GM19328 (cell line): ENCODE data around the gene ESPN.
"Not testable (repeated sequence)": the region's sequence is repeated elsewhere in the genome, so short reads cannot be mapped to it uniquely, and the experiment has no call there.

Experiments
- ATAC-seq: cut with Tn5 transposase; IDR thresholded peaks from one replicate; pipeline ENCODE4 v1.9.1; 2021; ENCODE audit warnings: mild to moderate bottlenecking, moderate library complexity; ENCODE audit not compliant: unreplicated experiment

The ESPN gene

DNA sequence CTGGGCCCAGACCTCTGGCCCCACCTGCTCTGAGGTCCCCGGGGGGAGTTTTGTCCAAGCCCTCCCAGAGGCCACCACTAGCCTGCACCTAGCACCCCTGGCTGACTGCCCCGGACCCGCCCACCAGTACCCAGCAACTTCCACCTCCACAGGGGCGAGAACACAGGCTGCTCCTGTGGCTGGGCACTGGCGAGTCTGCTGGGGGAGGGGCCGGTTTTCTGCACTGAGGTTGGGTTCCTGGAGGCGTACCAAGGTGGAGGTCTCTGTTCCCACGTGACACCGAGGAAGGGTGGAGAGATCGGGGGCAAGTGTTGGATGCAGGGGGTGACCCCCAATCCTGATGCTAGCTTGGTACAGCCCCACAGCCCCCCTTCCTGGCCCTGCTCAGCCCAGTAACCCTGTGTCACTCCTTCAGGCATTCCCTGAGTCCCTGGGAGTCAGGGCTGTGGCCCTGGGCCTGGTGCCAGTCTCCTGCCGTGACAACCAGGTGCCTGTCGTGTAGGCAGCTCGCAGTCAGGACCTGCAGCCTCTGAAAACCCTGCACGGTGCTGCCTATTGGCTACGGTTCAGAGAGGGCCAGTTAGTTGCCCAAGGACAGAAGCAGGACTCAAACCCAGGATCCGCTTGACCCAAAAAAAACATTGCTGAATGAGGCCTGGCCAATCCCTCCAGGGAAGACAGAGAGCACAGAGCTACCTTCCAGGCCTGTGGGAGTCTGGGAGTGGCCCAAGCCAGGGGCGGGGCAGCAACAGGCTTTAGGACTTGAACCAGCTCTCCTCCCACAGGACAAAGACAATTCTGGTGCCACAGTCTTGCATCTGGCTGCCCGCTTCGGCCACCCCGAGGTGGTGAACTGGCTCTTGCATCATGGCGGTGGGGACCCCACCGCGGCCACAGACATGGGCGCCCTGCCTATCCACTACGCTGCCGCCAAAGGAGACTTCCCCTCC is 3.1 kb downstream of the ESPN start:
- ATAC-seq: no peak

DNA sequence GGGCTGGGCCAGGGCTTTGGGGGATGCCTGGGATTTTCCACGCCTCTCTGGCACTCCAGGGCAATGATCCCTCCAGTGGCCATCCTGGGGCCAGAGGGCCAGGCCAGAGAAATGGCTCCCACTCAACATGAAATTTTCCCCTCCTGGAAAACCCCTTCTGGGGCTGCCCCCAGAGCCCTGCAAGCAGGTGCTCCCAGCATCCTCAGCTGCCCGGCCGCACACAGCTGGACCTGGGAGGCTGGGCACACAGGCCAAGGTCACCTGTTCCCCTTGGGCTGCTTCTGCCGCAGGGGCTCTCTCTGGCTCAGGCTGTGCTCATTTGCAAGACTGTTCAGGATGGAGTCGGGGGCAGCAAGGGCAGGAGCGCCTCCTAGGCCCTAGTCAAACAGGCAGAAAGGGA is 3.9 kb downstream of the ESPN start:
- ATAC-seq: not testable (repeated sequence)

- ATAC-seq: not testable (repeated sequence)
These were observed 5.3 kb downstream of the ESPN start for GRCh38 chr1:6429660-6430411.

GRCh38 chr1:6431645-6432579 is 7.3 kb downstream of the ESPN start:
- ATAC-seq: not testable (repeated sequence)

- no peak for ATAC-seq
These were observed 9.6 kb downstream of the ESPN start for GRCh38 chr1:6434186-6434585.

- ATAC-seq: no peak
These were observed 10.6 kb downstream of the ESPN start for GRCh38 chr1:6435129-6435528.

- ATAC-seq: no peak
These were observed 11.0 kb downstream of the ESPN start for GRCh38 chr1:6435547-6435946.

- not testable (repeated sequence) for ATAC-seq
These were observed 11.7 kb downstream of the ESPN start for GRCh38 chr1:6436277-6436676.

GRCh38 chr1:6437012-6437700 is 12.6 kb downstream of the ESPN start:
- not testable (repeated sequence) for ATAC-seq

GRCh38 chr1:6438047-6438525 is 13.5 kb downstream of the ESPN start:
- ATAC-seq: no peak

DNA sequence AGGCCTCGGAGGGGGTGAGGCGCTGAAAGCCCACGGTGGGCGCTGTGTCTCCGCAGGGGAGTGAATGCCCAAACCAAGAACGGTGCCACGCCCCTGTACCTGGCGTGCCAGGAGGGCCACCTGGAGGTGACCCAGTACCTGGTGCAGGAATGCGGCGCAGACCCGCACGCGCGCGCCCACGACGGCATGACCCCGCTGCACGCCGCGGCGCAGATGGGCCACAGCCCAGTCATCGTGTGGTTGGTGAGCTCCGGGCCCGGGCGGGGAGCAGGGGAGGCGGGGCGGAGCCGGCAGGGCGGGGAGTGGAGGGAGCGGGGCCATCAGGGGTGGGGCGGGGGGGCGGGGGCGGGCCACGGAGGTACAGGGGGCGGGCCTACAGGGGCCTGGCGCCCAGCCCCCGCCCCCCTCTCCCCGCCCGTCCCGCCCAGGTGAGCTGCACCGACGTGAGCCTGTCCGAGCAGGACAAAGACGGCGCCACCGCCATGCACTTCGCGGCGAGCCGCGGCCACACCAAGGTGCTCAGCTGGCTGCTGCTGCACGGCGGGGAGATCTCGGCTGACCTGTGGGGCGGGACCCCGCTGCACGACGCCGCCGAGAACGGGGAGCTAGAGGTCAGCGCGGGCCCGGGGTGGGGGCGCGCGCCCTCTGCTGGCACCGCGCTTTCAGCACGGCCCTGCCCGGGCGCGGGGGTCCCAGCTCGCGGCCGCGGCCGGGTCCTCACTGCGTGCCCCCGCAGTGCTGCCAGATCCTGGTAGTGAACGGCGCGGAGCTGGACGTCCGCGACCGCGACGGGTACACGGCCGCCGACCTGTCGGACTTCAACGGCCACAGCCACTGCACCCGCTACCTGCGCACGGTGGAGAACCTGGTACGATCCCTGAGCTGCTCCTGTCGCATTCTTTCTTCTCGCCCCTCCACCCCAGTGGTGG is 15.9 kb downstream of the ESPN start:
- no peak for ATAC-seq

DNA sequence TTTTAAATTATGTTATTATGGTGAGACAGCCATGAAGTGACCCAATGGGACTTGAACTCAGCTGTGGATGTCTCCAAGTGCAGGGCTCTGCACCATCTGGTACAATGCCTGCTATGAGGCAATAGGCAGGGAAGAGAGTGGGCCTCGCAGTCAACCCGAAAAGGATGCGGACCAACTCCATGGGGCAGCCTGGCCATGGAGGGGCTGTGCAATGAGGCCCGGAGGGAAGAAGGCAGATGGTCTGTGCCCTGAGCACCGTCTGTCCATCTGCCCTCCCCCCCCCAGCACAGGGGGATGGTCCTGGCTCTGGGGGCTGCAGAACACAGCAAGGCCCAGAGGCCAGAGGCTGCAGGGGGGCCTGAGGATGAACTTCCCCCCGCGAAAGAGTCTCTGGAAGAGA is 17.0 kb downstream of the ESPN start:
- no peak for ATAC-seq

DNA sequence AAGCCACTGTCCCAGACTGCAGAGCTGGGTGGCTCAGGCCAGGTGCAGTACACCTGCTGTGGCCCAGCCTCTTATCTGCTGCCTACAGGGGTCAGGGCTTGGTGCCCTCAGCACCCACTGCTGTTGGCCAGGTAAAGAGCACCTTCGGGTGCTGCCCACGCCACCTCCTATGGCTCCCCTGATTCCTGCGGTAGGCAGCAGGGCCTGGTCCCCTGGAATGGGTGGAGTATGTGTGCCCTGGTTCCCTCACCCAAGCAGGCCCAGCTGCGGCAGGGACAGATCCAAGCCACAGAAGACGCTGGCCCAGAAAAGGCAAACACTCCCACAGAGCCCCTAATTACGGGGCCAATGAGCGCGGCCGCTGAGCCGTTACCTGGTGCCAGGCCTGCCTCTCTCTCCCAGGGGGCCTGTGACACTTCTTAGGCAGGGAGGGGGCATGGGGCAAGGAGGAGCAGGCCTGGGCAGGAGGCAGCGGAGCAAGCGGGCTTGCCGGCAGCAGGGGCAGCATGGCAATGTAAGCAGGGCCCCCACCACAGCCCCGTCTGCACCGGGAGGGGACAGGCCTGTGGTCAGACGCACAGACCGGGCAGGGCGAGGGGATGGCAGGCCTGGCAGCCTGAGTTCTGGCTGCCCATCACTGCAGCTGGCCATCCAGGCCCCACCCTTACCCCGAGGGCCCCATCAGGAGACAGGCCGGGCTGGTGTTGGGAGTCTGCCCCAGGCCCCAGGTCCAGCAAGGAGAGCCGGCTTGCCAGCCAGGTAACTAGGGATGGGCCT is 19.0 kb downstream of the ESPN start:
- no peak for ATAC-seq

DNA sequence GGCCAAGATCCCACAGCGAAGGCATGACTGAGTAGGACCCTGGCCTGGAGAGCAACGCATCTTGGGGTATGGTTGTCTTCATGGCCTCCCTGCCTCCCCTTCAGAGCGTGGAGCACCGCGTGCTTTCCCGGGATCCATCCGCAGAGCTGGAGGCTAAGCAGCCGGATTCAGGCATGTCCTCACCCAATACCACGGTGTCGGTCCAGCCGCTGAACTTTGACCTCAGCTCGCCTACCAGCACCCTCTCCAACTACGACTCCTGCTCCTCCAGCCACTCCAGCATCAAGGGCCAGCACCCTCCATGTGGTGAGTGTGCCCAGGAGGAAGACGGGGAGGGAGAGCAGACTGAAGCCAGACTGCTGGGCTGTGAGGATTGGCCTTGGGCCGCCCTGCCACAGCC is 19.8 kb downstream of the ESPN start:
- ATAC-seq: no peak

DNA sequence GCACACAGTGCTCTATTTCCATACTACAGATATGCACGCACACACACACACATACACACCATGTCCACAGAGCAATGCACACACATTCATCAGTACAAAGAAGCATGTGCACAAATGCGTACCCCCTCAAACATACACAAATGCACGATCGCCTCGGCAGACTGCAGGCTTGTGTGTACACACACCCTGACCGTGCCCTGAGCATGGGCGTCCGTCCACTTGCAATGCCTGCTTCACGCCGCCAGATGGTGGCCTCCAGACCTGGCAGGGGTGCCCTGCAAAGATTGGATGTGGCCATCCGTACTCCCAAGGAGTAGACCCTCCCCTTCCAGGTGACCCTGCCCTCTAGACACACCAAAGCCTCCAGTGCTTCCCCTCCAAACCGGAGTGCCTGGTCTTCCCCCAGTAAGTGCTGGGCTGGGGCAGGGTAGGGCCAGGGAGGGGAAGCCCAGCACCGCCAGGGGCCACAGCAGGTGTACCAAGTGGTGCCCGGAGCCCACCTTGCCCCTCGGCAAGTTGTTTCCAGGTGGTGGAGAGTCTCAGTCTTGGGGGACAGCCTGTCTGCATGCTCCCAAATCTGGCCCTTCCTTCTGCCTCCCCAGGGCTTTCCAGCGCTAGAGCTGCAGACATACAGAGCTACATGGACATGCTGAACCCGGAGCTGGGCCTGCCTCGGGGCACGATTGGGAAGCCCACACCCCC is 20.6 kb downstream of the ESPN start:
- ATAC-seq: no peak

- ATAC-seq: not testable (repeated sequence)
These were observed 21.4 kb downstream of the ESPN start for GRCh38 chr1:6445929-6446328.

- ATAC-seq: no peak
These were observed 22.1 kb downstream of the ESPN start for GRCh38 chr1:6446665-6447015.
